Activated naive CD8-positive, alpha-beta T cell treated with anti-CD3 and anti-CD28 coated beads, Interleukin-2, amount 50 U/mL, for 16 hours (primary cell): ENCODE data around the gene CSNK1G1.

Source experiments
- DNase-seq: peaks from one replicate; pipeline ENCODE4 v3.0.0-alpha.2; 2020; ENCODE audit warnings: low read depth, low spot score

The CSNK1G1 gene

DNA sequence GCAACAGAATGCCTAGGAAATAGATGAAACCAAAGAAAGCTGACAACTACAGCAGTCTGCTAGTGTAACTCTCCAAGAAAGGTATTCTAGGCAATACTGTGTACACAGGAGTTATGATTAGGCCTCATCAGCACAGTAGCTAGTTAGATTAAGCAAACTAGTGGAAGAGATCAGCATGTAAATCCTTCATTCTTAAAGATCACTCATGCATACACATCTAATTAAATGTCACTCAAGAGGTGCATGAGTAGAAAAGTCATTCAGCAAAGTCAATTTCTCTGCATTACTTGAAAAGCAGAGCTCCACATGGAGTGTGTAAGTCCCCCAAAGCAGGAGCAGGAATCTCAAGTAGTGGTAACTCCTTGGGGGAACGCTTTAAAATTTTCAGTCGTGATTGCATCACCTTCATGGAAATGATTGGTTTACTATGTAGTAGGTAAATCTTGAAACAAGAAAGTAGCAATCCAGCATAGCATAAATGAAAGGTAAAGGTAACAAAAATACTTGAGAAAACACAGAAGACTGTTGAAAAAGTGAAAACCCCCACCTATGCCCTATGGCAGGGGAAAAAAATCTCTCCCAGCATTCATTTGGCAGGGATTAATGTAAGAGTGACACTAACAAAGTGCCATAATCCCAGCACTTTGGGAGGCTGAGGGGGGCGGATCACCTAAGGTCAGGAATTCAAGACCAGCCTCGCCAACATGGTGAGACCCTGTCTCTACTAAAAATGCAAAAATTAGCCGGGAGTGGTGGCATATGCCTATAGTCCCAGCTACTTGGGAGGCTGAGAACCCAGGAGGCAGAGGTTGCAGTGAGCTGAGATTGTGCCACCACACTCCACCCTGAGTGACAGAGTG, 163.8 kb downstream of the CSNK1G1 start:
- DNase-seq: no peak

DNA sequence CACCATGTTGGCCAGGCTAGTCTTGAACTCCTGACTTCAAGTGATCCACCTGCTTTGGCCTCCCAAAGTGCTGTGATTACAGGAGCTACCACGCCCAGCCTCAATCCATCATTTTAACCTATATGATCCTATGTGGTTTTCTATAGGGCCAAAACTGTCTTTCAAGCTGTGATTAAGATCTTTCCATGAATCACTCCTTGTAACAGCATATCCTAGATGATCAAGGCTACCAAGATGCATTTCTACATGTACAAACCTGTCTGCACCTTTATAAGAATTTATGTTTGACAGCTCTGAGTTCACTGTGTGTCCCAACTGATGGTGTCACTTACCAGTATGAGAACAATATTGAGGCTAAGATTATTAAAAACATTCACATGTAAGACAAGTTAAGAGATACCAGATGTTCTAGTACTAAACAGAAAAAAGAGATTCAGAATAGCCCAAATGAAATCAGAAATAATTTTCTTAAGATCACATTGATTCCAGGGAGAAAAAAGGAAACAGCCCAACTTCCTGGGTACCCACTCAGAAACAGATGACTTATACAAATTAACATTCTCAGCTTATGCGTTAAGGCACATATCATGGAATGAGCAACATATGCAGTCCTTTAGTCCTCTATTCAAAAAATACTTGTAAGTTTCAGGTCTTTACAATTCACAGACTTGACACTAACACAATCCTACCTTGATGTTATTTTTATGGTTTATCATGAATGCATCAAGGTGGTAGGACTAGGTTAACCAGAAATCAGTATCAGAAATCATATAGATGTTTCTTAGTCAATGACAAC, 168.4 kb downstream of the CSNK1G1 start:
- no peak for DNase-seq

GRCh38 chr15:64185146-64185911, 170.6 kb downstream of the CSNK1G1 start:
- no peak for DNase-seq

- no peak for DNase-seq
Measured at GRCh38 chr15:64182859-64183370, 173.1 kb downstream of the CSNK1G1 start.

GRCh38 chr15:64180235-64180824, 175.6 kb downstream of the CSNK1G1 start:
- no peak for DNase-seq

DNA sequence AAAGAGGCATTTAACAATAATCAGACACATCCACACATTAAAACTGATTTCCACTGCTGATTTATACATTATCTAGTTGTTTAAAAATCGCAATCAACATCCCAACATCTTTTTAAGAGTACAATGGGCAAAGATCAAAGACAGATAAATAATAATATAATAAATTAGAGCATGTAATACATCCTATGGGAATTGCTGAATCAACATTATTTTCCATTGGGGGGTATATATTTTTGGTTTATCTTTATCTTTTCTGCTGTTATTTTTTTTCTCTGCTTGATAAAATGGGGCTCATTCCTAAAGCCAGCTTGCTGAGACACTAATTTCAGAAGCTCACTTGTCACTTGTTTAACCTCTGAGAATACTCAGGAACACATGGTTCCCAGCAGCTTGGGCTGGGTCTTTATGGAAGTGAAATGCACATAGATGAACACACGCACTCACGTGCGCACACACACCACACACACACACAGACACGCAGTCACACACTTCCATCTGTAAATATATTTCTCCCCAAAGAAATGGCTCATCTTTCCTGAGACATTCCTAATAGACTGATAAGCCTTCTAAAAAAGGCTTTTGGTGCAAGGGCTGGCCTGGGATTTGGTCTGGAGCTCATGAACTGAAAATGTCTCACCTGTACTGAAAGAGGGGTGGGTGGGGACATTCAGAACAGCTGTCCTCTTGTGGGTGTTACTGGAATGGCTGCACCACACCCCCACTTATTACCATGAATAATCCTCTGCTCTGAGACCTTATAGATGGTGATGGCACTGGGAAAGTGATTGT, 189.7 kb downstream of the CSNK1G1 start:
- DNase-seq: no peak

- DNase-seq: no peak
Measured at GRCh38 chr15:64164436-64164835, 191.5 kb downstream of the CSNK1G1 start.

DNA sequence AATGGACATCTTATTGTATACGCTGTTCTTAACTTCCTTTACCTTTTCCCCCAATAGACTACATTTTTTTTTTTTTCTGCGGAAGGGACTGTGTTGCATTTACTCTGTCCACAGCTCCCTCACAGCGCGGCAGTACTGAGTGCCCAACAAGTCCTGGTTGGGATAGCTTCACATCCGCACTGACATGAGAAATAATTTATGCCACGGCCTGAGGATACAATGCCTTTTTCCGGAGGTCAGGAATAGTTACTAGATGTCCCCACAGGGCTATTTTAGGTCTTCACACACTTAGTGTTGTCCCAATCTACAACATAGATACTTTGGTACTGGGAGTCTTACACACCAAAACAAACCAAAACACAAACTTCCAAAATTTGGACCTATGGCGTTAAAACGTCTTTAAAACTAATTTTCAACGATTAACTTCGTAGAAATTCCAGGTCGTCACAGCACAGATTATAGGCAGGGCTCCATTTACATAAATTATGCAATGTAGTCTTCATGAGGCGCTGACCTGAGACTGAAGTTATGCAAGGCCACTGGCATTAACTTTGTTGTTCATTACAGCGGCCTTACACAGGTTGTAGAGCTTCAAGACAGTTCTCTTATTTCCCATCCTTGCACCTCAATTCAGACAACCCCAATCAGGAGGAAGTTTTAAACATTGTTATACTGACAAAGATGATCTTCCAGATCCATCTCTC, 192.2 kb downstream of the CSNK1G1 start:
- no peak for DNase-seq

DNA sequence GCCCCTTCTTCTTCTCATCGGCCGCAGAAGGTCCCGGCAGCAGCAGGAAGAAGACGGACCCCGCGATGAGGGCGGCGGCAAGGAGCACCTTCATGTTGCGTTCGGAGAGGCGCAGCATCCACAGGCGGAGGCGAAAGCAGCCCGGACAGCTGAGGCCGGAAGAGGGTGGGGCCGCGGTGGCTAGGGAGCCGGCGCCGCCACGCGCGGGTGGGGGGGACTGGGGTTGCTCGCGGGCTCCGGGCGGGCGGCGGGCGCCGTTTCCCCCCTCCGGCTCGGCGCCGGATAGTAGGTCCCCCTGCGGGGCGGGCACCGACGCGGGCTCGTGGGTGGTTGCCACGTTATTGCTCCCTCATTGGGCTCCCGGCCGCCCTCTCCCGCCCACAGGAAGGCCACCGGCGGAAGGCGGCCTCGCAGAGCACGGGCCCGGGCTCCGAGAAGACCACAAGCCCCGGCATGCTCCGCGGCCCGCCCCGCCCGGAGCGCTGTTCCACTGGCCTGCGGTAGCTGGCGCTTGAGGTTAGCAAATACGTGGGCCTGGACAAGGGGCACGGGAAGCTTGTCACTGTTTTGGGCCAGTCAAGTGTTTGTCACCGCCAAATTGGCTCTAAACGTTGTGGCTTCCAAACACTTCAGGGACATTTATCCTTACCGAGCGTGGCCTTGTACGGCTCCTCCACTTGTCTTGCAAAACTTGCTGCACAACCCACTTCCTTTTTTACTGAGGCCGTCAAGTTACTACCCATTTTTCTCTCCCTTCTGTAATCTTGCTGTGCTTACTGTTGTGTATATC, 192.9 kb downstream of the CSNK1G1 start, which contains the start of gene PPIB:
TSS of gene PPIB (minus strand) at position 154 of the 790 bp plus-strand sequence. CDS start at position 118, 36 bp downstream.
- DNase-seq: peak; percentile 94

DNA sequence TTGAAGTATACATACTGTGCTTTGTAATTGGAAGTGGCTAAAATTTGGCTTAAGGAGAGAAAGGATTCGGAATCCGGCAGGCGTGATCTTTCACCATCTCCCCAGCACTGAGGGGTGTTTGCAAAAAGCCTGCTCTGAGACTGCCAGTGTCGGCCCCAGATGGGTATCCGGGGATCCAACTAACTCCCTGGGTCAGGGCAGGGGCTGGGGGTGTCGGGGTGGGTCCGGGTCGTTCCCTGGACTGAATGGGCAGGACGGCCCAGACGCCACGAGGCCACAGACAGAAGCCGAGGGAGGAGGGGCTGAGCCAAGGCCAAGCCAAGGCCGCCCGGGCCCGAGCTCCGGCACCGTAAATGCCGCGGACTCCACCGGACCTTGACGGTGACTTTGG, 193.5 kb downstream of the CSNK1G1 start:
- no peak for DNase-seq

GRCh38 chr15:64161688-64162477, 194.1 kb downstream of the CSNK1G1 start:
- DNase-seq: no peak

DNA sequence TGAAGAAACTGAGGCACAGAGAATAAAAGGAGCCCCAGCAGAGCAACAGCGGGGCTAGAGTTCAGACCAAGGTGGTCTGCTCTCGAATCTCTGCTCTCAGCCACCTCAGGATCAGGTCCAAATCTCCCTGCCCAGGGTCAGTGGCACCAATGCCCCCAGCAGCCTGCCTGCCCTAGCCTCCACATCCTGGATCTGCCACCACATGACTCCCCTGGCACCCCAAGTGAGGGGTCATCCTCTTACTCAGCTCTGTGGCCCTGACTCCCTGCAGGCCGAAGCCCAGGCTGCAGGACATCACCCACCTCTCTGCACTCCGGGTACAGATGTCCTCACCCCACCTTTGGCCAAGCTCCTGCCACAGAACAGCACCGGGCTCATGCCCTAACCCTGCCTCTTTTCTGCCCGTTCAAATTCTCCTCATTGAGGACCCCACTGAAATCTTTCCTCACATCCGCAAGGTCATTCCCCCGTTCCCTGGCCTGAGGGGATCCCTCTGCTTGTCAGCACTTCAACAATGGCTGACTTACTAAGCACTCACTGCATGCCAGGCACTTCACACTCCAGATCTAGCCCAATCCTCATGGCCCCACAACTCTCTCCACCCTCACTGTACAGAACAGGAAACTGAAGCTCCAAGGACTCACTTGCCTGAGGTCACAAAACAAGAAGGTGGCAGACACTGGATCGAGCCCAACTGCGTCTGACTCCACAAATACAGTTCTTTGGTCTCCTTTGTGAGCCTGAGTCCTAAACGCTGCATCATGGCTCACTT, 197.4 kb downstream of the CSNK1G1 start:
- no peak for DNase-seq

DNA sequence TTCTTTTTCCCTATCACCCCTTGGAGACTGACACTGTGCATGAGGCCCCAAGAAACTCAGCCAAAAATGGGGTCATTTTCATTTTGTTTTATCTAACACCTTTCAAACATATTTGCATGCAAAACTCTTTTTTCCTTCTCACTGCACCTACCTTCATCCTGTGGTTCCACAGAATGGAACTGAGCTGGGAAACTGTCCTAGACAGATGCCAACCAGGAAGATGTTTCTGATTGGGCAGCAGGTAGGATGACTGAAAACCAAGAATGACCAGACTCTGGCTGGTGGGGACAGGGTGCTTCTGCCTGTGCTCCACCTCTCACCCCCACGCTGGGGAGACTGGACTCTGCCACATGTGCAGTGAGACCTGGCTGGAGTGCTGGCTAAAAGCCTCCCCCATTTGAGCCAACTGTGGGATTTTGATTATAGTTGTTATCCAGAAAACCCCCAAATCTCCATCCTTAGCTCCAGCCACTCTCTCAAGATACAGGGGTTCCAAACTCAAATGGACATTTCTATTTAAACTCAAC, 198.3 kb downstream of the CSNK1G1 start:
- DNase-seq: no peak

DNA sequence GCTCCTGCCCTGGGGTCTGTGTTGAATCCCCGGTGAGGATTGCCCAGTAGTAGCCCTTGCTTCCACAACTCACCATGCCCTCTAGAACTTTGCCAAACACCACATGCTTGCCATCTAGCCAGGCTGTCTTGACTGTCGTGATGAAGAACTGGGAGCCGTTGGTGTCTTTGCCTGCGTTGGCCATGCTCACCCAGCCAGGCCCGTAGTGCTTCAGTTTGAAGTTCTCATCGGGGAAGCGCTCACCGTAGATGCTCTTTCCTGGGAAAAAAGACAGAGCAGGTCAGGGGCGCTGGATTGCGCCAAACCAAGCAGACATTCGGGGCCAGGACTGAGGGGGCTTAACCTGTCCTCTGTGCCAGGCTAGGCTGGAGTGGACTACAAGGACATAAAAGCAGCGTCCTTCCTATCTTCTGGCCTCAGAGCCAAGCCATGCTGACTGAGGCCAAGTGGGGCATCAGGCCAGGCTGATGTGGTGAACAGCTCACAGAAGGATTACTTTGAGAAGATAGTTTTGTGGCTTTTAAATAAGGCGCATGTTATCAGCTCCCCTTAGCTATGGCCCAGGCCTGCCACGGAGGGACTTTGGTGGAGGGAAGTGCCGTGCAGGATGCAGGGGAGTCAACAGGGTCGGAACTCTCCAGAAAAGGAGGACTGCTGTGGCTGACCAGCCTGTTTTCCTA, 199.2 kb downstream of the CSNK1G1 start:
- no peak for DNase-seq

DNA sequence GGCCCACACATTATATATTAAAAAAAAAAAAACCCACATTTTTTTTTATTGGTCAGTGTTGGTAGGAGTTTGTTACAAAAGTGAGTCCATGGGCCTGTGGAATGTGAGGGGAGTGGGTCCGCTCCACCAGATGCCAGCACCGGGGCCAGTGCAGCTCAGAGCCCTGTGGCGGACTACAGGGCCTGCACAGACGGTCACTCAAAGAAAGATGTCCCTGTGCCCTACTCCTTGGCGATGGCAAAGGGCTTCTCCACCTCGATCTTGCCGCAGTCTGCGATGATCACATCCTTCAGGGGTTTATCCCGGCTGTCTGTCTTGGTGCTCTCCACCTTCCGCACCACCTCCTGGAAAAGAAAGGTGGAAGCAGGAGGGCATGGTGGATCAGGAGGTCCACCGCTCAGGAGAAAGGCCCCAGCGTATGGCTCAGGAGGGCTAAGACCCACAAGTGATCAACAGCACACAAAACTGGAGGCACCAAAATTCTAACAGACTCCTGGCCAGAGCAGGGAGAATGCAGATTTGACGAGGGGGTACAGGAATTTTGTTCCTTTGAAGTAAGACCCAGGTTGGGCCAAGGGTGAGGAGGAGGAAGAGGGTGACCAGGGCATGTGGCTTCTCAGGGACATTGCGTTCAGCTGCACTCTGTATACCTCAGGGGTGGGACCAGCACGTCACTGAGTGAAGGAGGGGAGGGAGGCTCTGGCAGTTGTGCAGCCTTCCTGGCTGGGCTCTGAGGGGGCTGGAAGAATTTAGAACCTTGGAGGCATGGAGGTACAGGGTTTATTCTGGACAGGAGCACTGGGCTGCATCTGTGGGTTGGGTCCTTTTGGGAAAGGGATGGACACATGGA, 199.9 kb downstream of the CSNK1G1 start:
- DNase-seq: no peak
